ENCODE results near the gene IL32.

DNA sequence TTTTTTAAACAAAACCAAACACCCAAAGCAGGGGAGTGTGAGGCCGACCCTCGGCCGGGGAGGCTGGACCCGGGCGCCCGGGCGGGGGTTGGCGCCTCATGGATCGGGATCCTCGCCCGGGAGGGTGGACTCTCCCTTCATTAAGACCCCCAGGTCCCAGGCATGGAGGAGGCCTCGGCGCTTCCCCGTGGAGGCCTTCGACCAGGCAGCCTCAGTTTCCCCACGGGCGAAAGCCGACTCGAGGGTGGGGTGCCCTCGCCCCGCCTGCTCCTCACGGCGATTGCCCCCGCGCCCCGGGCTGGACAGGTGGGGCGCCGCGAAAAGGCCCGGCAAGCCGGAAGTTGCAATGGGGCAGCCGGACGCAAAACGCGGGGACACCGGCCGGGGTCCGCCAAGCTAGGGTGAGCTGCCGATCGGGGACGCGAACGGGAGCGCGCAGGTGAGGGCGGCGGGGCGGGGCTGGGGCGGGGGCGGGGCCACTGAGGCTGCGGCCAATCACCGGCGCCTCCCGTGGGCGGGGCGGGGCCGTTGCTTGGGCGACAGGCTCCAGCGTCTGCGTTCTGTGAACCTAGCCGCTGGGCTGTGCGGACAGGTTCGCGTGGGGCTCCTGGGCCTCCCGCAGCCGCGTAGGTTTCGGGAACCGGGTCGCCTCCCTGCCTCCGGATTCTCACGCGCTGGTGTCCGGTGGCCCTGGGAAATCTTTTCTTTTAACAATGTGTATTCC, 40.9 kb downstream of the IL32 start:
- TF ChIP-seq POLR2A (IDR thresholded peaks at IDR 0.05; ENCODE audit: low read length), result peak; percentile 86
- TF ChIP-seq GATA3 (IDR thresholded peaks at IDR 0.05; ENCODE audit: borderline replicate concordance), result peak; percentile 29; the same call in 1 of the 2 replicates

Data from A549 (cell line).